NCI-H748 (cell line): ENCODE results near the gene S100A14.

Experiments used
- DNase-seq: peaks from one replicate; lab custom pipeline; 2025; ENCODE audit not compliant: unreplicated experiment; lab: John Stamatoyannopoulos, UW

The S100A14 gene

DNA sequence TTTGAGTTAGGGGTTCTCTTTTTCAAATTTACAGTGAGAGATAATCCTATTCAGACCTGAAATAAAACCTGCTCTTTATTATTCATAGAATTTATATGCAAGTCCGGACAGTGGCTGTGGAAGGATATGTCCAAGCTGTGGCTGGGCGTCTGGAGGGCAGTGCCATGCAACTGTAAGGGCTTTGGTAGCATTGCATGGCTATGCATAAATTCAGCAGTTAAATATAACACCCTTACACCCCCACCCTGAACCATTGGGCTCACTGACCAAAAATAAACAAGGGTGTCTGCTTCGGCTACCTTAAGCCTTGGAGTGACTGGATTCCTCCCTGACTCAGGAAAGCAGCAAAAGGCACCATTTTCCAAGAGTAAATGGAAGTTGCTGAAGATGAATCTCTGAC, 23.2 kb upstream of the S100A14 start:
- no peak for DNase-seq

DNA sequence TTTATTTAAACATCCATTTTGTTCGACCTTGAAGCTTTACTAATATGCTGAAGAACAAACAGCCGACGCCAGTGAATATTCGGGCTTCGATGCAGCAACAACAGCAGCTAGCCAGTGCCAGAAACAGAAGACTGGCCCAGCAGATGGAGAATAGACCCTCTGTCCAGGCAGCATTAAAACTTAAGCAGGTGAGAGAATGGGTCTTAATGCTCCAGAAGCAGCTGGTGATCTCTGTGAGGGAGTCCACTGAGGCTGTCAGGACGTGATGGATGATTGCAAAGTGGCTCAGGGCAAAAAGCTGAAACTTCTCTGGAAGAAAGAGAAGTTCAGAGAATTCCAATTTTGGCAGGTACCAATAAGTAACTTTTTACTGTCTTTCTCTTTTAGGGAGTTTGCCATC, 22.1 kb upstream of the S100A14 start:
- no peak for DNase-seq

- no peak for DNase-seq
Observed at GRCh38 chr1:153636312-153636711, 20.2 kb upstream of the S100A14 start.

GRCh38 chr1:153635872-153636271, 19.7 kb upstream of the S100A14 start:
- DNase-seq, result no peak

DNA sequence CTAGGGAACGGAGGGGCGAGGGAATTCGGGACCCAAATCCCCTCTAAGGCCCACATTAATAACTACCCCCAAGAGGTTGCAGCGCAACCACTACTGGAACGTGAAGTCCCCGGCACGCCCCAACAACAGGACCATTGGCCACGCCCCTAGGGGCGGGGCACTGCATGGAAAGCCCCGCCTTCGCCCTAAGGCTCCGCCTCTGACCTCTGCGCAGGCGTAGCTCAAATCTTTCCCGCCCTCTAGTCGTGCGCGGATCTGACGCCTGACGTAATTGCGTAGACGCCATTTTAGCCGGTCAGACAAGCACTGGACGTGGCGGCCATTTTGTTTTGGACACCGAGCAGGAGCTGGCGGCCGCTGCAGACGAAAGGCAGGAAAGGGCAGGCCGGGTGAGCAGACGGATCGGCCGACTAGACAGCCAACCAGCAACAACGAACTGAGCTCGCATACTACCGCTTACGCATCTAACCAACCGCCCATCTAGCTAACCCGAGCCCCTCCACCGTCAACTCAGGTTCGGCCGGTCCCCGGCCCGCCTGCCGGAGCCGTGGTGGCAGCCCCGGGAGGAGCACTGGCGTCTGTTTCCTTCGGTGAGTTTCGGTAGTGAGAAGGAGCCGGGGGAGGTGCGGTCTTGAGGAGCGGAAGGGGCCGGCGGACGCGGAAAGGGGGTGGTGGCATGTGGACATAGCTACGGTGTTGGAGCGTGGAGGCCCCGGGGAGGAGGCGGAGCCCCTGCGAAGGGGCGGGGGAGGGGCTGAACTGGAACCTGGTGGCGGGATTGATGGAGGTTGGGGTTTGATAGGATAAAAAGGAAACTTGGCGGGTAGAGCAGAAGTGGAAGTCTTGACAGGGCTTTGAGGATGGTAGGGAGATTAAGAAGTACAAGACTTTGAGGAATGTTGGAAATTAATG, 17.9 kb upstream of the S100A14 start, which contains the start of gene CHTOP:
Gene CHTOP, plus strand, starts transcription at position 313 of the 912 bp plus-strand sequence. CDS start 2,523 bp downstream, outside the sequence.
- peak; percentile 99 for DNase-seq

GRCh38 chr1:153633161-153633753, 17.1 kb upstream of the S100A14 start:
- DNase-seq, result peak; percentile 62

DNA sequence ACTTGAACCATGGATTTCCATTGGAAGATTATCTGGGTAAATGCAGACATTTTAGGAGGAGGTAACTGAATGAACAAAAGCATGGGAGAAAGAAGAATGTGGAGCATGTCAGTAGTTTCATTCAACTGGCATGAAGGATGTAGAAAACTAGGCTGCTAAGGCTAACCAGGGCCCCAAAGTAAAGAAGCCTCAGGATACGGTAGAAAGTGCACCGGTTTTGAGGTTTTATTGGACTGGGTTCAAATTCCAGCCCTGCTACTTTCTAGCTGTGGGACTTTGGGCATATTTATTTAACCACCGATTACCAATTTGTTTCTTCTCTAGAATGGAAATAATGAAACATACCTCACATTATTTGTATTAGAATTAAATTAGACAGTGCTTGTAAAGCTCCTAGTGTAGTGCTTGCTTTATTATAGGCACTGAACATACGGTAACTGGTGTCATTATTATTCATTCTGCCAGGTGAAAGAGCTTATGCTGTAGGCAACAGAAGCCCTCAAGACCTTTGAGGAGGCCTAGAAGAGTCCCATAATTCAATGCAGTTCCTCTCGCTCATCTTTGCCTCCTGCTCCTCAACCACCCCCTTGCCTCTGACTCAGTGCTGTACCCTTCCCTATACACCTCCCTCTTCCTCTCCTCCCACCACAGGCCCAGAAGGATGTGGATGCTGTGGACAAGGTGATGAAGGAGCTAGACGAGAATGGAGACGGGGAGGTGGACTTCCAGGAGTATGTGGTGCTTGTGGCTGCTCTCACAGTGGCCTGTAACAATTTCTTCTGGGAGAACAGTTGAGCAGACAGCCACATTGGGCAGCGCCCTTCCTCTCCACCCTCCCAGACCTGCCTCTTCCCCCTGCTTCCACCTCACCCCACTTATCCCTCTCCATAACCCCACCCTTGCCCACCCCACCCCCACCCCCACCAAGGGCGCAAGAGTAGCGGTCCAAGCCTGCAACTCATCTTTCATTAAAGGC, 15.2 kb upstream of the S100A14 start:
- no peak for DNase-seq

GRCh38 chr1:153630384-153630783, 14.3 kb upstream of the S100A14 start:
- DNase-seq, result no peak

DNA sequence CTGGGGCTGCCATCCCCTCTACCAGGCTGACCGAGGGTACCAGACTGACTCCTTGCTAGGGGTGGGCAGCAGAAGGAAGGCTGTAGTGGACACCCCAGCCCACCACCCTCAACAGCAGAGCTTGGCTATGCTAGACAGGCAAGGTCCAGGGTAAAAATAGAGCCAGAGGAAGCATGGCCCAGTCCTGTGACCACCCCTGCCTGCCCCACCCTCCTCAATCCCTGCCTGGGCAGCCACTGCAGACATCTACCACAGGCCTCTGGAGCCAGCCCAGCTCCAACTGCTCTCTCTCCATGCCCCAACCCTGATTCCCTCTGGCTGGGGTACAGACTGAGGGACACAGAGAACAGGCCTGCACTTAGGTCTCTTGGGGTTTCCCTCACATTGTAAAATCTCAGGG, 13.8 kb upstream of the S100A14 start:
- no peak for DNase-seq

DNA sequence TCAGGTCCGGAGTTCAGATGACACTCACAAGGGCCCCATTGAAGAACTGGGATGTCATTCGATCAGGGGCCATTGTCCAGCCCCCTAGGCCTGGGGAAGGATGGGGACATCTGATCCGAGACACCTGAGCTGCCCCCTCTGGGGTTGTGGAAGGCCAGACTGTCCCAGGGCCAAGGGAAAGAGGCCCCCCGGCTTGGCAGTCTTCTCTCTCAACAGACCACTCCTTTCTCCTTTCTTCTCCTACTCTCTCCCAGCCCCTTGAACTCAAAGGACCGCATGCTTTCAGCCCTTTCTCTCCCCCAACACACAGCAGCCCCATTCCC, 13.2 kb upstream of the S100A14 start:
- no peak for DNase-seq

GRCh38 chr1:153628638-153629342, 12.7 kb upstream of the S100A14 start:
- no peak for DNase-seq

GRCh38 chr1:153627715-153628626, 11.8 kb upstream of the S100A14 start, which contains the start of gene S100A1:
Gene S100A1, plus strand, starts transcription at chr1:153628434. Its CDS starts 2,088 bp downstream, at chr1:153630522.
- no peak for DNase-seq

- peak; percentile 96 for DNase-seq
Observed at GRCh38 chr1:153626904-153627714, 11.0 kb upstream of the S100A14 start, which contains the start of gene S100A13. Gene S100A13, minus strand, starts transcription at chr1:153627505. Its CDS starts 1,033 bp downstream, at chr1:153626472.

- no peak for DNase-seq
Observed at GRCh38 chr1:153626477-153626903, 10.4 kb upstream of the S100A14 start.

- DNase-seq, result no peak
Observed at GRCh38 chr1:153624965-153625611, 9.0 kb upstream of the S100A14 start.

- no peak for DNase-seq
Observed at GRCh38 chr1:153623101-153623500, 7.0 kb upstream of the S100A14 start.

DNA sequence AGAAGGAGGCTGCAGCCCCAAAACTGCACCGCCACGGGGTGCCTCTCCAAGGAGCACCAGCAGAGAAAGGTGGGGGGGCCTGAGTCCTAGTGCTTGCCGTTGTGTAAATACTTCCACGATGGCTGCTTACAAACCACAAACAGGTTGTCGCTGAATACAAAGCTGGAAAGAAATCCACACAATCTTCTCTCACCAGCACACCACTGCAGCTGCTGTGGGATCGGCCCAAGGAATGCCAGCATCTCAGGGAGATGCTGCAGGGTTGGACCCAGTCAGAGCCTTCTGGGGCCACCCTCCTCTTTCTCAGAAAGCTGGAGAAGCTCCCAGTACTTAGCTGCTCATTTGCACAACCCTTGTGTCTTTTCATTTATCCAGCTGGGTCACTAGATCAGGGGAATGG, 3.0 kb upstream of the S100A14 start:
- no peak for DNase-seq

DNA sequence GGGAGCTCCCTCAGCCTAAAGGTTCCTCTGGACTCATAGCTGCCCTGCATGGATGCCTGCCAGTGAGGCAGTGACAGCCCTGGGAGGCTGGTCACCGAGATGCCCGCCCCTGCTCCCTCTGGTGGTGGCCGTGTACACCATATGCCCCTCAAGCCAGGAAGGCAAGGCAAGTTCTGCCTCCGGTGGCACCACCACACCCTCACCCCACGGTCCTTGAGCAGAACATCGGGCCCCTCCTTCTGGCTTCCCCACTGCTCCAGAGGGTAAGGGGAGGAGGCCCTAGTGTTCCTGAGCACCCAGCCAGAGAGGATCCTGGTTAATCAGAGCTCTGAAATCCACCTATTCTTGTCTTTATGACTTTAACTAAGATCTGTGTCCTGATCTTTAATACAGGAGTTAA, 1.5 kb upstream of the S100A14 start:
- peak; percentile 82 for DNase-seq
